HPDE6-E6E7 (cell line): ENCODE data around the gene FAM20C.

Experiments
- DNase-seq: peaks from one replicate; pipeline ENCODE4 v3.0.0; 2011; ENCODE audit warnings: missing footprints; ENCODE audit errors: extremely low spot score

FAM20C gene

GRCh38 chr7:191981-192649 is at the start of gene FAM20C:
TSS of gene FAM20C (plus strand) at chr7:192571. CDS start at chr7:193200, 629 bp downstream.
- DNase-seq = peak; percentile 61

GRCh38 chr7:143145-143751 is 49.1 kb upstream of the FAM20C start:
- no peak for DNase-seq

DNA sequence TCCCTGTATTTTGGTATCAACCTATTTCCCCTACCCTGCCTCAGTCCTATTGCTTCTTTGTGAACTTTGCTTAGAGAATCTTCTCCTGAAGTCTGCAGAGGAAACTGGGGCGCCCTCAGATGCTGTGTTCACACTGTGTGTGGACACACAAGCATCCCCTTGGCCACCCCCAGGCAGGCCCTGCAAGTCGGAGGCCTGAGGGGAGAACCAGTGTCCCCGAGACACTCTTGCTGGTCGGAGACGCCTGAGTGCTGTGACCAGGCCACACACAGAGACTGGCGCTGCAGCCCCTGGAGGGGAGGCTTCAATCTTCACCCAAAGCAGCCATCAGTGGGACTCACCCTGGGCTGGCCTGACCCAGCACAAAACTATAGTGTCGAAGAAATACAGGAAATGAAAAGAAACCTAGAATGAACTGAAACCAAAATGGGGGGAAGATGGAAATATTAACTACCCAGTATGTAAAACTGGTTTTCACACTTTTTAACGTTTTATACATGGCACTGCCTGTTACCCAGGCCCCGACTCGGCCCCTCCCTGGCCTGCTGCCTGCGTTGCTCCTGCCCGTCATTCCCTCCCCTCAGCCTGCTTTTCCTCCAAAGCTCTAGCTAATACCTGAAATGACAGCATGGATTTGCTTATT is 48.4 kb upstream of the FAM20C start:
- no peak for DNase-seq

DNA sequence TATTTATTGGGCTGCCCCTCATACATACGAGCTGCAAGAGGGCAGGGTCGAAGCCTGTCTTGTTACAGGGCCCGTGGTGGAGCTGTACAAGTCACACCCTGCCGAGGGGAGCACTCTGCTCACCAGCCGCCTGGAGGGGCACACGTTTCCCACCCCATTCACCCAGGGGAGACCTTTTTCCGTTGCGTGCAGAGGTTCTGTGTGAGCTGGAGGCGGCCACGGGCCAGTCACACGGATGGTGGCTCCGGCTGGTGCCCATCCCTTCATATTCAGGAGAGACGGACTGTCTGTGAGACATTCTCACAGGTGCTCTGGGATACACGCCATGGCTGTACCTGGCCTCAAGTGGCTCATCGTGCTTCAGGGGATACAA is 47.9 kb upstream of the FAM20C start:
- no peak for DNase-seq

GRCh38 chr7:145863-146262 is 46.5 kb upstream of the FAM20C start:
- no peak for DNase-seq

GRCh38 chr7:148543-148931 is 43.8 kb upstream of the FAM20C start:
- no peak for DNase-seq

GRCh38 chr7:148932-149790 is 43.2 kb upstream of the FAM20C start:
- DNase-seq = peak; percentile 97

- no peak for DNase-seq
These were observed 42.4 kb upstream of the FAM20C start for GRCh38 chr7:149791-150636.

GRCh38 chr7:150811-151221 is 41.6 kb upstream of the FAM20C start:
- DNase-seq = no peak

- no peak for DNase-seq
These were observed 40.9 kb upstream of the FAM20C start for GRCh38 chr7:151346-152050.

- no peak for DNase-seq
These were observed 39.5 kb upstream of the FAM20C start for GRCh38 chr7:152702-153391.

- no peak for DNase-seq
These were observed 38.8 kb upstream of the FAM20C start for GRCh38 chr7:153604-154003.

- no peak for DNase-seq
These were observed 38.1 kb upstream of the FAM20C start for GRCh38 chr7:154096-154799.

DNA sequence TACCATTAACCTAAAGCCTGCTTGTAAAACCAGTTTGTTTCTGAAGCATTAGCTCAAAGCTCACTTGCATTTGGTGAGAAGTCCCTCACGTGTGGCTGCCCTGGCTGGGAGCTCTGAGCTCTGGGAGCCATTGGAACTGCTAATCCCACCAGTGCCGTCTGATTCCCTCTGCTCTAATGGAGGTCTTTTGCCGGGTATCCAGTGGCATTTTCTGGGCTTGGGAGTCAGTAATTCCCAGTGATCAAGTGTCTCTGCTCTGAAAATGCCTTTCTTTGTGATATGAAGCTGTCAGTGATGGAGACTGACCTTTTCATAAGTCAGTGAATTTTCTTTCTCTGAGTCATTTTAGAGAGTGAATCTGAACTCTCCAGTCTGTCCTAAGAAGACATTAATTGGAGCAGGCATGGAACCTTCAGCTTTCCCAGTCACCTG is 36.9 kb upstream of the FAM20C start:
- DNase-seq = no peak

DNA sequence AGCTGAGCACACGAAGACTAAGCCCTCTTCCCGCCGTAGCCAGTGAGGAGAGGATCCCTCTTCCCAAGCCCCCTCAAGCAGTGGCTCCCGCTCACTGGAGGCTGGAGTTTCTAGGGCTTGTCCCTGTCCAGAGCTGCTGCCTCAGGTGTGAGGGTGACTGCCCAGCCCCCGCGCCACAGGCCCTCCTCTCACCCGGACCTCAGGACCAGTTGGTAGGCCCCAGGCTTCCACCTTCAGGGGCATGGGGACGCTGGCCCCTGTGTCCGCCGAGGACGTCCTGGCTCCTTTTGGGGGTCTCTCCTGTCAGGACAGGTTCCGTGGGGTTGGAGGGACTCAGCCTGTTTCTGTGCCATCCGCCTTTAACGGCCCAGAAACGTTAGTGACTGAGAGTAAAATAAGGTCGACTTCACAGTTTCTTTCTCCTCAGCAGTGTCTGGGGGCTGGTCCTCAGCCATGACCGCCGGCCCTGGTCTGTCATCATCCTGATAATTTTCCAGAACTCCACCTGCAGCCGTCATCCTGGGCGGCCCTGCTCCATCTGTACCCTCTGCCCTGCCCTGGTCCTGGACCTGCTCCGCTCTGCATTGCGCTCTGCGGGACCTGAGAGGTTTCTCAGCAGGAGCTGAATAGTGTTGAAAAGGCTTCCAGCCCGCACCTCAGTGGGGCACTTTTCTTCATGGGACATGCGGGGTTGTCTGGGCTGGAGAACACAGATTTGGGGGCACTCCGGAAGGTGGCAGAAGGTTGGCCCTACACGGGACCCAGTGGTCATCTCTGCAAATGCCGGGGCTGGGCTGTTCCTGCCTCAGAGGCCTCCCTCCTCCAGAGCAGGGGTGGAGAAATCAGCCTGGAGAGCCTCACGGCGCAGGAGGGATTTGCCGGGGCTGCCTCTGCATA is 36.0 kb upstream of the FAM20C start:
- DNase-seq = no peak

DNA sequence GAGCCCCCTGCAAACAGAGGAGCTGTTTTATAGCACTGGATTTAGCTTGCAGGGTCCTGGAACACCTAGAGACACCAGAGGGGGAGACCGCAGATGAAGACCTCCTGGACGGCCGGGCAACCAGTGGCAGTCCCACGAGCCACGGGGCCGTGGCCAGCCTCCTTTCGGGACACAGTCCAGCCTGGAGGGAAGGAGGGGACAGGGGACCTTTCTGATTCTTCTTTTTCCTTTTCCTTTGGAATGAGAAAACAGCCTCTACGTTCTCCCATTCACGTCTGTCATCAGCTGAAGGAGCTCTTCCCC is 35.4 kb upstream of the FAM20C start:
- DNase-seq = no peak

- no peak for DNase-seq
These were observed 34.4 kb upstream of the FAM20C start for GRCh38 chr7:157771-158625.

DNA sequence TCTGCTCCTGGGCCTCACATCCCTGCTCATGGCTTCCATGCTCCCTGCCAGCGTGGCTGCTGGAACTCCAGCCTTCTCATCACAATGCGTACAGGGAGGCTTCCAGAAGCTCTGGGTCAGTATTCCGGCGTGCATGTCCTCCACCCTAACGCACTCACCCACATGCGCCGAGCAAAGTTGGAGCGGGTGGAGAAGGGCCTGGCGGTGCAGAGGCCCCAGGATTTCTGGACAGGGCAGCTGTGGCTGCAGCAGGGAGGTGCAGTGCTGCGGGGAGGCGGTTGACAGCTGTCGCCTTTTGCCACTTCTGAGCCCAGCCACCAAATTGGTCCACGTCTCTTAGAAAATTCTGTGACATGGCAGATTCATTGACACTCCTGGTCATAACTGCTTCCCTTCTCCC is 33.6 kb upstream of the FAM20C start:
- no peak for DNase-seq
